ENCODE data around the gene FADD.

FADD gene

DNA sequence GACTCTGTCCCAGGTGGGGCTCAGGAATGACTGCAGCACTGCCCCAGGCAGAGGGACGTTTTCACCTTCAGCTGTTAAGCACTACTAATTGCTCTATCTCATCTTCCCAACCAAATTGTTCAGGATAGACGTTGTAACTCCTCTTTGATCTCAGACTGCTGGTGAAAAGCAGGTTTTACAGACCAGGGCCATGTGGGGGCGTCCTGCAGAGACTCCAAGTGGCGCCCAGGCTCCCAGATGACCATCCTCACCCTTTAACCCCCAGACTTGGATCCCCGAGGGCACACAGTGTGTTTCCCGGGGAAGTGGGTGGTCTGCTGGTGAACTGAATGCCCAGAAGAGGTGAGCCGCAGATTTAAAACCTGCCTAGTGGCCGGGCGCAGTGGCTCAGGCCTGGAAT is 23.9 kb downstream of the FADD start:
- intact Hi-C loops (cut with DNase I): no loop called here
- peak in 1 of 10 donors; percentile 55 for DNase-seq

DNA sequence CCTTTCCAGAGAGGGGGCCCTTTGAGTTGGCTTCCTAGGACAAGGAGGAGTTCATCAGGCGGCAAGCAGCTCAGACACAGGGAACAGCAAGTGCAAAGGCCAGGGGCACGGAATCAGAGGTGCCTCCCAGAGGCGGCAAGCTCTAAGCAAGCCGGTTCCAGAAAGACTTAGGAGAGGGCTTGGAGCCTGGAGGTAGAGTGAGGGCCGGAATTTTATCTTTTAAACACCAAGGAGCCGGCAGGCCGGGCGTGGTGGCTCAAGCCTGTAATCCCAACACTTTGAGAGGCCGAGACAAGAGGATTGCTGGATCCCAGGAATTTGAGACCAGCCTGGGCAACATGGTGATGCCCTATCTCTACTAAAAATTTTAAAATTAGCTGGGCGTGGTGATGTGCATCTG is 26.6 kb downstream of the FADD start:
- intact Hi-C loops (cut with DNase I): no loop called here
- peak in 2 of 10 donors; percentile 7 to 52 for DNase-seq

- intact Hi-C loops (cut with DNase I): no loop called here
- DNase-seq: no peak
These were observed 27.2 kb downstream of the FADD start for GRCh38 chr11:70230151-70230839.

DNA sequence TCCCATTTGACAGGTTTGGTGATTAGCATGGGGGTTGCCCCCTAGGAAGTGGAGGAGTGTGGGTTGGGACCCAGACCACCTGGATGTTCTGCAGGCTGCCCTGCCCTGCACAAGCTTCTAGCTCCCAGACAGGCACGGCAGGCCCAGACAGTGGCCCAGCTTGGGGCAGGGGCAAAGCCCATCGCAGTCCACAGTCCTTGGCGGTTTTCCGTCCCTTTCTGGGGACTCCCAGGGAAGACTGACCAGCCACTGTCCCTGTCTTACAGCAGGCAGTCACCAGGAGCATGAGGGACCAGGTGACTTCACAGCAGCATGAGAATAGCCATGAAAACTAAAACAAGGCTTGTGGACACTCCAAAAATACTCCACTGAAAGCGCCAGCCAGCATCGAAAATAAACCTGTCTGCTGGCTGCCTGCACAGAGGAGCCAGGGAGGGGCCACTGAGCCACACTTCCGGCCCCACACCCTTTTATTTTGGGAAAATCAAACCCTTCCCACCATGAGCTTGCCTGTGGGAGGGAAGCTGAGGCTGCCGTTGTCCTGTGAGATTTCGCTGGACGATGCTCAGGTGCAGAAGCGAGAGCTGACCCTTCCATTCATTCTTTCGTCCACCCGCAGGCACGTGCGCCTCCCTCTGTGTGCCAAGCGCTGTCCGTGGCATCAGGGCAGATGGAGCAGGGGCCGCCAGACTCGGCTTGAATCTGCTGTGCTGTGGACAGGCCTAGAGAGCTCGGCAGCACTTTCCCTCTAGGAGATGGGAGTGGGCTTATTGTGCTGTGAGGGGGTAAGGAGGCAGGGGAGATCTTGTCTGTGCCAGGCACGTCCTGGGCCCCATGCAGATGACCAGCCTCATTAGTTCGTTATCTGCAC is 28.0 kb downstream of the FADD start:
- peak in 1 of 10 donors; percentile 64 for DNase-seq
- intact Hi-C loops (cut with DNase I): no loop called here

DNA sequence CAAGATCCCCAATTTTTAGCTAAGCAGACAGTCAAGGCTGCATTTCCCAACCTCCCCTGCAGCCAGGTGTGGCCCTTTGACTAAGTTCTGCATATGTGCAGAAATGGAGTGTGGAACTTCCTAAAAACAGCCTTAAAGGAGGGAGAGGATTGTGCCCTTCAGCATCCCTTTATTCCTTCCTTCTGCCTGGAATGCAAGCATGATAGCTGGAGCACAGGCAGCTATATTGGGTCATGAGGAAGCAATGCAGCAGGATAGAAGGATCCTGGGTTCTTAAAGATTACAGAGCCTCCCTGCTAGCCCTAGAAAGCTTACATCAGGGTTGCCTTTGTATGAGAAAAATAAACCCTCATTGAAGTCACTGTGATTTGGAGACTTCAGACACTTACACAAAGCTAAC is 29.9 kb downstream of the FADD start:
- intact Hi-C loops (cut with DNase I): no loop called here
- DNase-seq: no peak

GRCh38 chr11:70233511-70233934 is 30.4 kb downstream of the FADD start:
- DNase-seq: no peak
- intact Hi-C loops (cut with DNase I): no loop called here

DNA sequence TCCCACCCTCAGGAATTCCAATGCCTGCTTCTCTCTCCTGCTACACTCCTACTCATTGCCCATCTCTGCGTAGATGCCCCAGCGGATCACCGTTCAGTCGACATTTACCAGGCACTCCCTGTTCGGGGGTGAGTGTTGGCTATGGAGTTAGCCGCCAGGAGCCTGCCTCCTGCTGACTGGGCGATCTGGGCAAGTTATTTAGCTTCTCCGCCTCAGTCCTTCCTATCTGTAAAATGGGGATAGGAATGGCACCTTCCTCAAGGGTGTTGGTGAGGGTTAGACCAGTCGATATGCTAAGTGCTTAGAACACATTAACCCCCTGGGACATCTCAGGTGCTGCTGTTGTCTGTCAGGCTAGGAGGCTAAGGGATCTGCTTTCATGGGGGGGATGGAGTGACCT is 30.9 kb downstream of the FADD start:
- intact Hi-C loops (cut with DNase I): no loop called here
- DNase-seq: no peak

DNA sequence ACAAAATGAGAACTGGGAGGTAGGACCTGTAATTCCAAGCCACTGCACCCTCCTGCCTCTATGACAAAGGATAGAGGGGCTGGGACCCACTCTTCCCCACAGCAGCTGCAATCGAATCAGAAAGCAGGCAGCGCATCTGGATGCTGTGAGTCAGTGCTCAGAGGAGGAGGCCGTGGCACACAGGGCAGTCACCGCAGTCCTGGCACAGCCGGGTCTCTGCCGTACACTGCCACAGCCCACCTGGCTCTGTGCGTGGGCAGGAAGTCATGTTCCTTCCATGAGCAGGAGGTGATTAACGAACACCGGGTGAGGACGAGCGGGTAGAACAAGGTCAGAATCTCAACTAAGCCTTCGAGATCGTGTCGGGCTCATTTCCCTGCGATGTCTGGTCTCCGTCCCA is 37.2 kb downstream of the FADD start:
- DNase-seq: peak in 1 of 10 donors; percentile 47
- intact Hi-C loops (cut with DNase I): no loop called here

GRCh38 chr11:70241709-70242108 is 38.6 kb downstream of the FADD start:
- DNase-seq: peak in 1 of 10 donors; percentile 9
- intact Hi-C loops (cut with DNase I): no loop called here

DNA sequence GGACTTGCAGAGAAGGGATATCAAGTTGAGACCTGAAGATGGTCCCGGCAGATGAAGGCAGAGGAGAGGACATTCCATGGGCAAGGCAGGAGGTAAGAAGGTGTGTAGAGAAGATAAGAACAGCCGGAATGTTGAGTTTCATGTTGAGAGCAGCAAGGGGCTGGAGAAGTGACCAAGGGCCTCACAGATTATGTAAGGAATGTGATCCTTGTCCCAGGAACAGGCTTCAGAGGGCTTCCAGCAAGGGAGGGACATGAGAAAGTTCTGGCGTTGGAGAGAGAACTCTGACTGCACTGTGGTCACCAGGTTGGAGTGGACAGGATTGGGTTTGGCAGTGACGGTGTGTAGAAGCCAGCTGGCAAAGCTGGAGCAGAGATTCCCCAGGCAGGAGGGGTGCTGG is 39.8 kb downstream of the FADD start:
- peak in 1 of 10 donors; percentile 15 for DNase-seq
- intact Hi-C loops (cut with DNase I): no loop called here

DNA sequence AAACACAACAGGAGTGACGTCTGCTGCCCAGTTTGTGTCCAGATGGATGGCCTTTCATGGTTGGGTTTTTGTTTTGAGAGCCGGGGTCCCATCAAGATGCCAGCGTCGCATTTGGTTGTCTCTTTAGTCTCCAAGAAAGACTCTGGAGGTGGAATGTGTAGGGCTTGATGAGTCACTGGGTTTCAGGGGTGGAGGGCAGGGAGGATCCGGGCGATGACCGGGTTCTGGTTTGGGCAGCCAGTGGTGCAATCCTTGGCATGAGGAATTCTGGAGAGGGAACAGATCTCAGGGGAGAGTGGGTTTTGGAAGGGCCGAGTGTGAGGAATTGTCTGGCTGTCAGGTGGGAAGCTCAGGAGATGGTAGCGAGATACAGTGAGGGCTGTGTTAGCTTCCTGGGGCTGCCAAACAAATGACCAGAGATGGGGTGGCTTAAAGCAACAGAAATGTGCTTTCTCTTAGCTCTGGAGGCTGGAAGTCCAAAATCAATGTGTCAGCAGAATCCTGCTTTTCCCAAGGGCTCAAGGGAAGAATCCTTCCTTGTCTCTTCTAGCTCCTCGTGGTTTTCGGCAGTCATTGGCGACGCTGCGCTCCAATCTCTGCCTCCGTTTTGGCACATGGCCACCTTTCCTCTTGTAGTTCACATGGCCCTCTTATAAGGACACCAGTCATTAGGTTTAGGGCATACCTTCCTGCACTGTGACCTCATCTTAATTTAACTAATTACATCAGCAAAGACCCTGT is 41.0 kb downstream of the FADD start:
- intact Hi-C loops (cut with DNase I): no loop called here
- DNase-seq: peak in 1 of 10 donors; percentile 48

- intact Hi-C loops (cut with DNase I): no loop called here
- peak in 1 of 10 donors; percentile 26 for DNase-seq
These were observed 41.6 kb downstream of the FADD start for GRCh38 chr11:70244698-70245097.

- intact Hi-C loops (cut with DNase I): no loop called here
- DNase-seq: peak in 1 of 10 donors; percentile 57
These were observed 43.1 kb downstream of the FADD start for GRCh38 chr11:70246196-70246595.

GRCh38 chr11:70247042-70247709 is 44.1 kb downstream of the FADD start:
- DNase-seq: no peak
- intact Hi-C loops (cut with DNase I): no loop called here

DNA sequence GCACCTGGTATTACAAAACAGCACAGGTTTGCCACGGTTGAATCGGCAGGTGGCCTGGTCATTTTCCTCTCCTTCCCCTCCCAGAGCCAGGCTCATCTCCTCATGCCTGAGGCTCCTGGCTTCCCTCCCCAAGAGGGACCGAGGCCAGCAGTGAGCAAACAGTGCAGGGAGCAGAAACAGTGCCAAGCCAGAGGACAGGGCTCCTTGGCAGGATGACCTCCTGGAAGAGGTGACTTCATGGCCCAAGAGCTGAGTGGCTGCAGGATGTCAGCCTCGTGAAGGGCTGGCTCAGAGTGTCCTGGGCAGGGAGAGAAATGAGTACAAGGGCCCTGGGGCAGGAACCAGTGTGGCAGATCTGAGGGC is 44.6 kb downstream of the FADD start:
- peak in 1 of 10 donors; percentile 61 for DNase-seq
- intact Hi-C loops (cut with DNase I): no loop called here

GRCh38 chr11:70250876-70251658 is 48.0 kb downstream of the FADD start:
- intact Hi-C loops (cut with DNase I): no loop called here
- DNase-seq: peak in 1 of 10 donors; percentile 19

- DNase-seq: peak in 8 of 10 donors; percentile 15 to 93 (median 66)
- intact Hi-C loops (cut with DNase I): no loop called here
These were observed 48.7 kb downstream of the FADD start for GRCh38 chr11:70251659-70252321.

- peak in 1 of 10 donors; percentile 59 for DNase-seq
- intact Hi-C loops (cut with DNase I): no loop called here
These were observed 49.7 kb downstream of the FADD start for GRCh38 chr11:70252844-70253243.

DNA sequence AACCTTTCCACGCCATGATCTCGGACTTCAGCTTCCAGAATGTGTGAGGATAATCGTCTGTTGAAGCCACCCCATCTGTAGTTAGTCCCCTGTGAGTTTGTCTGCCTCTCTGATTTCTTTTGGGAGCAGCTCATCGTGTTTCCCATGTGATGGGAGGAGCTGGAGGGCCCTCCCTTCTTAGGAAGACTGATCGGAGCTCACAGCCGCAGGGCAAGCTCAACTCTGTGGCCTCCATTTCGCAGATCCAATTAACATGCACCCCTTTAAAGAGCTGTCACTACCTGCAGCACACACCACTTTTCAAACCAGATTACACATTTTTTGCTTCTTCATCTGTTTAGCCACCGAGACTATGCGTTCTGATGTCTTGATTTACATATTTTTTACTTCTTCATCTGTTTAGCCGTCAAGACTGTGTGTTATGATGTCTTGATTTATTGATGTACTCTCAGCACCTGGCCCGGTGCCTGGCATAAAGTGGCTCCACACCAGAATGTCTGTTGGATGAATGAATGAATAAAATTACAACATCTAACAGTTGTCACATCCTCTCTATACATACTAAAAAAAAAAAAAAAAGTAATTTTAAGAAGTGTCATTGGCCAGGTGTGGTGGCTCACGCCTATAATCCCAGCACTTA is 52.5 kb downstream of the FADD start:
- peak in 2 of 10 donors; percentile 12 to 42 for DNase-seq
- intact Hi-C loops (cut with DNase I): no loop called here
